GM12873 (cell line): ENCODE measurements around the gene LSAMP.

Experiments
- TF ChIP-seq, protein P1 (sequence below): IDR thresholded peaks from 2 replicates; pipeline ENCODE4 v1.5.1; 2012; ENCODE audit warnings: low read depth, mild to moderate bottlenecking, moderate library complexity, low read length, control low read depth; ENCODE audit not compliant: insufficient read depth; ENCODE audit errors: missing control alignments

LSAMP gene

DNA sequence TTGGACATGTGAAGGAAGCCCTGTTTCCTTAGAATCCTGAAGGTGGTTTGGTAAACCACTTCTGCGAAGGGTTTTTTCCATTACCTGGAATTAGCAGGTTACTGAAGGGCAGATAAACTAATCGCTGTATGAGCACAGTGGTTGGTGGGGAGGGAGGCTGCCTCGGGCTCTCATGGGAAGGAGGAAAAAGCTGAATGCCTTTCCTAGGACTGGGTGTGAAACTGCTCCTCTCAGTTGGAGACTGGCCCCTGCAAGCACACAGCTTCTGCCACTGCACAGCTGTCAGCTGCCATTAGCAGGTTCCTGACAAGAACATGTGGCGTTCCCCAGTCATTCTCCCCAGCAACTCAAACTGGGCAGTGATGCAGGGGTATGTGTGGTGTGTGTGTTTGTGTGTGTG lies 445.7 kb downstream of the LSAMP start:
- TF ChIP-seq, protein P1, sequence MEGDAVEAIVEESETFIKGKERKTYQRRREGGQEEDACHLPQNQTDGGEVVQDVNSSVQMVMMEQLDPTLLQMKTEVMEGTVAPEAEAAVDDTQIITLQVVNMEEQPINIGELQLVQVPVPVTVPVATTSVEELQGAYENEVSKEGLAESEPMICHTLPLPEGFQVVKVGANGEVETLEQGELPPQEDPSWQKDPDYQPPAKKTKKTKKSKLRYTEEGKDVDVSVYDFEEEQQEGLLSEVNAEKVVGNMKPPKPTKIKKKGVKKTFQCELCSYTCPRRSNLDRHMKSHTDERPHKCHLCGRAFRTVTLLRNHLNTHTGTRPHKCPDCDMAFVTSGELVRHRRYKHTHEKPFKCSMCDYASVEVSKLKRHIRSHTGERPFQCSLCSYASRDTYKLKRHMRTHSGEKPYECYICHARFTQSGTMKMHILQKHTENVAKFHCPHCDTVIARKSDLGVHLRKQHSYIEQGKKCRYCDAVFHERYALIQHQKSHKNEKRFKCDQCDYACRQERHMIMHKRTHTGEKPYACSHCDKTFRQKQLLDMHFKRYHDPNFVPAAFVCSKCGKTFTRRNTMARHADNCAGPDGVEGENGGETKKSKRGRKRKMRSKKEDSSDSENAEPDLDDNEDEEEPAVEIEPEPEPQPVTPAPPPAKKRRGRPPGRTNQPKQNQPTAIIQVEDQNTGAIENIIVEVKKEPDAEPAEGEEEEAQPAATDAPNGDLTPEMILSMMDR = no peak

DNA sequence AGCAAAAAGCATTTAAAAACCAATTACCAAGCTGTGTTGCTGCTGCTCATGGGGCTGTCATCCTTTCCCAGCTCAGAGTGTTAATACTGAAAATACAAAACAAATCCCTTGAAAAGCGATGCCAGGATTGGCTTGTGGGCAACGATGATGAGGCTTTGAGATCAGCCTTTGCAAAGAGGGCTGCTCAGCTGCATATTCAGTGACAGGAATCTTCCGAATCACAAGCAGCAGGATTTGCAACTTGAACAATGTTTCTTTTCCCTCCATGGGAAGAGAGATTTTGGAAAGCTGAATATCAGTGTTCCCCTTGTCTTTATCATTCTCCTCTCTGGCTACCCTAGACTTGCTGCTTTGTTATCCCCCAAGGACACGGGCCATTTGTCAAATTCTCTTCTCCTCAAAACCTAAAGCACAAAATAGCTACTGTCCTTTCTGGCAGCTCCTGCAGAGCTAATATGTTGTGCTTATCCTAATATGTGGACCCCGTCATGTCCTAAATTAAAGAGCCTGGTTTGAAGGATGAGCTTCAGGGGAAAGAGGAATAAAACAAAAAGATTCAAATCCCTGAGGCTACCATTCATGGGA lies 446.2 kb downstream of the LSAMP start:
- TF ChIP-seq, protein P1 = no peak

DNA sequence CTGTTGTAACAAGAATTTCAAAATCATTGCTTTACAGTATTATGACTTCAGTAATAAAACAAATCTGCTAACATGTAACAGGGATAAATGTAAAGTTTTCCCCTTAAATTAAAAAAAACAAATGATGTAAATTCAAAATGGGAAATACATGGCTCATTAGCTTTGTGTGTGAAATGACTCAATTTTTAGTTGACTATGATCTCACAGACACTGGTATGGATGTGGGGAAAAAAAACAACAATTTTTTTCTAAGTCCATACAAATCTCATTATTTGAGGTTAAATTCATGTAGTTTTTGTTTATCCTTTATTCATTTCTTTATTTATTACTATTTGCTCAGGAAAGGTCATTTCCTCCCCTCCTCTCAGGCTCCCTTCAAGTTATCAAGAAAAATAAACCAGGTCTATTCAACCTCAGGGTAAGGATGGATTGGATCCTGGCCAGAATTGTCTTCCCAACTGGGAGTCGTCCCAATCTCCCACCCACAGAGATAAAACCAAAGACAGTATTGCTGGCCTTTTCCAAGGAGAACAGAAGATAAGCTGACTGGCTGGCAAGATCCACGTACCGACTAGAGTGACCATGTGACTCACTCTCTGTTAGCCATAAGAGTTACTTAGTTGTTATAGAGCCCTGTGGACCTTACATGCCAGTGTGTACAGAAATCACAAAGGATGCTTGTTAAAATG lies 448.7 kb downstream of the LSAMP start:
- TF ChIP-seq, protein P1 = no peak

DNA sequence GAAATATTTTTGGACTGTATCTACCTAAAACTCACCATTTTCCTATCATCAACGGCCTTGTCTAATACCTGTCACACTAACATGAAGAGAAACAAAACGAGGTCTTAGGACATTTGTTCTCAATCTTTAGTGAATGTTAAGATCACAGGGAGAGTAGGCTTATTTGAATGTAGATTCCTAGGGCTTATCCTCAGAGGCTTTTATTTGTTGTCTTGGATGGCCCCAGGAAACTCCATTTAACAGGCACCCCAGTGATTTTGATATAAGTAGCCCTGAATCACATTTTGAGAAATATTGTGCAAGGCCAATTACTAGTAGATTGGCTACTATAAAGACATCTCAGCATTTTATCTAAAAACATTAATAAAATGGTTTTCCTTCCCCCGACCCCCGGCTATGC lies 454.6 kb downstream of the LSAMP start:
- TF ChIP-seq, protein P1 = no peak

DNA sequence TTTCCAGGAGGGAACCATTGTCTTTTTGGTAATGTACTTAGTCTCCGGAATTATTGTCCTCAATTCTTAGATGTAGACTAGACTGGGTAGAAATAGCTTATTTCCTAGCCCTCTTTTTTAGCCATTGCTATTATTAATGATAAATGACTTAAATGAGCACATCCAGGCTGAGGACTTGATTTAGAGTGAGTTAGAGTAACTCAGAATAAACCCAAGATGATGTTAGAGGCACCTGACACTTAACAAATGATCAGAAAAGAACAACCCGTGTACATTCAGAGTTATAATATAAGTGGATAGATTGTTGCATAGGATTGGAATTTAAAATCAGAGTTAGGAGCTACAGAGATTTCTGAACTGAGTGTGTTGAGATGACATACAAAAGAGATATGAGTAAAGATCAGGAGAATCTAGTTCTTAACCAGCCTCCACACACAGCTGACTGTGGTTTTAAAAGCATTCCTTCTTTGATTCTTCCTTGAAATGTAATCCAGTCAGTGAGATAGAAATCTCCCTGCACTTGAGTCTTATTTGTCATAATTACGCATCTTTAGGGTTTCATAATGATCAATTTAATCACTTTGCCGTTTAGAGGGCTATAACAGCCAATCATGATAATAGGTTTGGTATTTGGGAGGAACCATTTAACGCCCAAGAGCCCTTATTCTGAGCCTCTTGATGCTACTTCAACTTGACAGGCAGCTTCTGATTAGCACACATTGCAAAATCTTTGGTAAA lies 455.4 kb downstream of the LSAMP start:
- TF ChIP-seq, protein P1 = no peak

DNA sequence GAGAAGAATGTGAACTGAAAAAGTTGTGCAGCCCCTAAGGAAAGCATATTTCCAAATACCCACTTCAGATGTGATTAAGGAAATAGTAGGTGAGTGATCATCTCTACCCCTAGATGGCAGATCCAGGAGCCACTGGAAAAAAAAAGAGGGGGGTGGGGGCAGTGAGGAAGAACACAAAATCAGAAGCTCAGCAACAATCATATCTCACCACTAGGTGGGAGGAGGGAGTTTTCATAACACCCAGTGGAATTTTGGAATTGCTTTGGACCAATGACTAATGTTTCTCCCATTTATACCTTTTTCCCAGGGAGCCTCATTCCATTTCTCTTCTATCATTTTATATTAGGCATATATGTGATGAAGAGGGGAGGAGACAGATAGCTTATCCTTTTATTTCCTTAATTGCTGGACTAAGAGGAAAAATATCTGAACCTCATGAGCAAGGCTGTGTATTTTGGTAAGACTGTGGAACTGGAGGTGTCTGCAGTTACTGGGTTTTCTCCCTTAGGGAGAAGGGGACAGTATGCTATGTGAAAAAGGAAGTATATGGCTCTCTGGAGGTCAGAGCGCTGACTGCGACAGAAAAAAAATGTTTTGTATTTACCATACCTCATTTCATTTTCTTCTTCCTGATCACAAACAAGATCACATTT lies 458.6 kb downstream of the LSAMP start:
- TF ChIP-seq, protein P1 = peak; percentile 53

DNA sequence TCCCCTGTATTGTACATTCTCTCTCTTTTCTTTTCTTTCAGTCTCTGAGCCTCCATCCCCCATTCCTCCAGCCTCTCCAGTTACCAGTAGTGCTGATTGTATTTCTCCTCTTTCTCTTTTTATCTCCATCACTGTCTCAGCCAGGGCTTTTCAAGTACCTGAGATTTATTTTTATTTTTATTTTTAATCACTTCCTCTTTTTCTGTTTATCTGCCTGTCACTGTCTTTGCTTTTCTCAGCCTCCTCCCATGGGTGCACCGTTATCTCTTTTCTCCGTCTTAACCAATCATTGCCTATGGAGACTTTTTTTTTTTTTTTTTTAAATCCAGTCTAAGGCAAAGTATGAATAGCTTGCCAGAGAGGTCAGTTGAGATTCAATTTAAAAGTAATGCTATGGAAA lies 462.7 kb downstream of the LSAMP start:
- TF ChIP-seq, protein P1 = no peak
